Measurements from ENCODE around the gene NT5C3A.
"Not testable (repeated sequence)": the region's sequence is repeated elsewhere in the genome, so short reads cannot be mapped to it uniquely, and the experiment has no call there.

The NT5C3A gene

GRCh38 chr7:32967268-32967582 is 95.4 kb downstream of the NT5C3A start:
- DNase-seq (ENCODE audit: low spot score); POLR2A ChIA-PET (ENCODE audit: low non-redundant PET); CTCF ChIA-PET; H3K27ac ChIP-seq: not testable (repeated sequence)

- POLR2A ChIA-PET (ENCODE audit: low non-redundant PET); H3K27ac ChIP-seq; DNase-seq (ENCODE audit: low spot score); CTCF ChIA-PET: not testable (repeated sequence)
Measured at GRCh38 chr7:32966489-32967267, 95.9 kb downstream of the NT5C3A start.

- CTCF ChIA-PET; POLR2A ChIA-PET (ENCODE audit: low non-redundant PET); DNase-seq (ENCODE audit: low spot score): not testable (repeated sequence)
- TF ChIP-seq CTCF (conservative IDR thresholded peaks at IDR 0.05; ENCODE audit: low read depth): peak; percentile 12; the same call in 1 of the 2 replicates
- H3K27ac ChIP-seq: peak overlapping the region; percentile 18; the same call in 1 of the 2 replicates
Measured at GRCh38 chr7:32964461-32965159, 98.0 kb downstream of the NT5C3A start.

Data from RWPE1 (cell line).